ENCODE results near the gene CLCN7.
"Not testable (repeated sequence)": the region's sequence is repeated elsewhere in the genome, so short reads cannot be mapped to it uniquely, and the experiment has no call there.

The CLCN7 gene

DNA sequence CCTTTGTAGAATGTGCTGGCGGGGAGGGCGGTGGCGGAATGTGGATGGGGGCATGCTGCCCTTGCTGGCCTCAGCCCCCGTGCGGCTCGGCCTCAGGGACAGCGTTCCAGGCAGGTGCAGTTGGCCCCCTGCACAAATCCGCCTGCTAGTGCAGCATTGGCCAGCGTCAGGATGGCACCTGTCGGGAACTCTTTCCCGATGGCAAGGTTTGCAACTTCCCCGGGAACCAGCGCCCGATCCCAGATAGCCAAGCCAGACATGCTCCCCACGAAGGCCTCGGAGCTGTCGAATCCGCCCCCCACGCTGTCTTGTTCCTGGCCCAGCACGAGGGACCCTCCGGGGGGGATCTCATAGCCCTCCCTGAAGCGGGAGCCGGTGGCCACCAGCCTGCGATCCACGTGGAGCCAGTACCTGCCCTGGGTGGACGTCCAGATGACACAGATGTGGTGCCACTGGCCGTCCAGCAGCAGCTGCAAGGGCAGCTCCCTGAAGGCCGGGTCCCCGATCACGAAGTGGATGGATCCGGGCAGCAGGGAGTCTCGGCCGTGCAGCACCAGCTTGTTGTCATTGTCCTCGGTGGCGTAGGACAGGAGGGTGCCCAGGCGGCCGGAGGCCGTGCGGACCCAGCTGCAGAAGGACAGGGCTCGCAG is 11.1 kb upstream of the CLCN7 start:
- DNase-seq, result no peak

GRCh38 chr16:1481906-1482835 is 7.3 kb upstream of the CLCN7 start:
- no peak for DNase-seq

DNA sequence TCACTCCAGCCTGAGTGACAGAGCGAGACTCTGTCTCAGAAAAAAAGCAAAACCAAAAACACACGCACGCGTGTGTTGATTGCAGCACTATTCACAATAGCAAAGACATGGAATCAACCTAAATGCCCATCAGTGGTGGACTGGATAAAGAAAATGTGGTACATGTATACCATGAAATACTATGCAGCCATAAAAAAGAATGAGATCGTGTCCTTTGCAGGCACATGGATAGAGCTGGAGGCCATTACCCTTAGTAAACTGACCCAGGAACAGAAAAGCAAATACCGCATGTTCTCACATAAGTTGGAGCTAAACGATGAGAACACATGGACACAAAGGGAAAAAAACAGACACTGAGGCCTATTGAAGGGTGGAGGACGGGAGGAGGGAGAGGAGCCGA is 4.1 kb upstream of the CLCN7 start:
- DNase-seq, result not testable (repeated sequence)

DNA sequence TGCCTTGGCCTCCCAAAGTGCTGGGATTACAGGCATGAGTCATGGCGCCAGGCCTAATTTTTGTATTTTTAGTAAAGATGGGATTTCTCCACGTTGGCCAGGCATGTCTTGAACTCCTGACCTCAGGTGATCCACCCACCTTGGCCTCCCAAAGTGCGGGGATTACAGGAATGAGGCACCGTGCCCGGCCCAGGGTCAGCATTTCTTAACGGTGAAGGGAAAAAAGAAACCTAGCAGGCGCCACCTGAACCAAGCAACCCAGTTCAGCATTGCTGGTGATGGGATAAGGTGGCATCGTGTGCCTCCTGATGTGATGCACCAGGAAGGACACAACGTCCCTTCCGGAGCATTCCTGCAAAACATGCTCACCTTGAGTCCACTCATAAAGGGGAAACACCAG is 2.2 kb upstream of the CLCN7 start:
- no peak for DNase-seq

DNA sequence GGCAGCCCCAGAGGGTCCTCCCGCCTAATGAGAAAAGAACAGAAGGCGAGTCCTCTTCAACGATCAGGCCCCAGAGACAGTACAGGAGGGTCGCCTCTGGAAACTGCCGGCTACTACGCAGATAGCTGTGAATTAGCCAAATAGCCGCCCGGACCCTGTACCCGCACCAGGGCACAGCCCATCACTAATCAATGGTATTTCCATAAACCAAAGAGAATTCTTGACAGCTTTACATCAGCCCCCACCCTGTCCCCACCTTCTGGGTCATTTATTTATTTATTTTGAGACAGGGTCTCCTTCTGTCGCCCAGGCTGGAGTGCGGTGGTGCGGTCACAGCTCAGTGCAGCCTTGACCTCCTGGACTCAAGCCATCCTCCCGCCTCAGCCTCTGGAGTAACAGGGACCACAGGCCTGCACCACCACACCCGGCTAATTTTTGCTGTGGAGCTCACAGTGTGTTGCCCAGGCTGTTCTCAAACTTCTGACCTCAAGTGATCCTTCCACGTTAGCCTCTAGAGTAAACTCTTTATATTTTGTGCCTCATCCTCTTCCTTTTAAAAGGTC is 805 bp upstream of the CLCN7 start:
- no peak for DNase-seq

- no peak for DNase-seq
These were observed 589 bp downstream of the CLCN7 start for GRCh38 chr16:1474082-1474795.

- no peak for DNase-seq
These were observed 1.9 kb downstream of the CLCN7 start for GRCh38 chr16:1472974-1473373.

DNA sequence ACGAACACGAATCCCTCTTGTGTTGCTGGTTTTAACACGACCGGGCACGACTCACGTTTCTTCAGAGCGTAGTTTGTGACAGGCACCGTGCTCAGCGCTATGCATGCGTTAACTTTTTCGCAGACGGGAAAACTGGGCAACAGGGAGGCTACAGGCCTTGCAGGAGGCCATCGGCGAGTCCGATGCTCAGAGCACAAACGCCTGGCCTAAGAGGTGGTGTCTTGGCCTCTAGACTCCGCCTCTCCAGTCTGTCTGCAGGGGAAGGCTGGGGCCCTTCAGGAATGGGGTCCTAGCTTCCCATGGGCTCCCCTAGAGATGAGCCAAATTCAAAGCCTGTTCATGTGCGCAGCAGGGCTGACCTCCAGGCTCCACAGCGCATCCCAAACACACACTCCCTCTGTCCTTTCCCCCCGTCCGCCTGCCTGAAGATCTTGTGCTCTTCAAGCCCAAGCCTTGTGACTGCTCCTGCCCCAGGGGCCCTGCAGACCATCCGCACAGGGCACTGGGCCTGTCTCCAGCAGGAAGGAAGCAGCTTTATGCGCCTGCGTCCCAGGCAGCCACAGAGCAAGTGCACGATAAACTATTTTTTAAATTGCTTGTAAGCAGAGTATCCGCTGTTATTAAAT is 3.1 kb downstream of the CLCN7 start:
- DNase-seq, result no peak

- no peak for DNase-seq
These were observed 4.2 kb downstream of the CLCN7 start for GRCh38 chr16:1470481-1471251.

- no peak for DNase-seq
These were observed 5.1 kb downstream of the CLCN7 start for GRCh38 chr16:1469693-1470201.

GRCh38 chr16:1469141-1469540 is 5.7 kb downstream of the CLCN7 start:
- not testable (repeated sequence) for DNase-seq

DNA sequence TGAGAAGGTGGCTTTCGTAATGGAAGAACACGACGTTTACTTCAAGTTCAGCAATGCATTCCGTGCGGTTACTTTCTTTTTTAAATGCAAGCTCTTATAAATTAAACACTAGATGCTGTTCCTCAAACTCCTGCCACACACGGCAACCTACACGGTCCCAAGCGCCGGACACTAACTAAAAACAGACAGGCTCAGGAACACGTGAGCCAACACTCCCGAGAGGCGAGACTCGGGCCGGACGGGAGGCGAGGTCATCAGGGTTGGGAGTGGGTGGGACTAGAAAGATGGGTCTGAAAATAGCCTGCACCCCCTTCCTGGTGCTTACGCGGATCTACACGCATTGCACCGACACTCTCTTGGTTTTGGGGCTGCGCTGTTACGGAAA is 6.4 kb downstream of the CLCN7 start:
- DNase-seq, result no peak

GRCh38 chr16:1466968-1467521 is 7.8 kb downstream of the CLCN7 start:
- DNase-seq, result no peak

DNA sequence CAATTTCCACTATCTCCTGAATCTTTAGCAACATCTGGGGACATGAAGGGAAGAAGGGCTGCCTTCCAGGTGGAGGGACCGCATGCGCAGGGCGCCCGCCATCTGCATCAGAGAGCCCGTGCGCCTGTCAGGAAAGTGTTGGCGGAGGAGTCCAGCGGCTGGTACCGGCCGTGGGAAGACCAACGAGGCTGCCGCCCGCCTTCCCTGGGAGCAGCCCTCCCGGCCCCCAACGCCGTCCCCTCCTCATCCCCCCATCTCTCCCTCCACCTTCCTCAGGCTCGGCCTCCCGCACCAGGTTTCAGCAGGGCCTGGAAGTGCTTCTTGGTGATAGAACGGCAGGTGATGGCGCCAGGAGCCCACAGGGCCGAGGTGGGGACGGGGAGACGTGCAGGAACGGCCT is 8.8 kb downstream of the CLCN7 start:
- no peak for DNase-seq

GRCh38 chr16:1465567-1465915 is 9.3 kb downstream of the CLCN7 start:
- no peak for DNase-seq

- no peak for DNase-seq
These were observed 9.8 kb downstream of the CLCN7 start for GRCh38 chr16:1464894-1465566.

DNA sequence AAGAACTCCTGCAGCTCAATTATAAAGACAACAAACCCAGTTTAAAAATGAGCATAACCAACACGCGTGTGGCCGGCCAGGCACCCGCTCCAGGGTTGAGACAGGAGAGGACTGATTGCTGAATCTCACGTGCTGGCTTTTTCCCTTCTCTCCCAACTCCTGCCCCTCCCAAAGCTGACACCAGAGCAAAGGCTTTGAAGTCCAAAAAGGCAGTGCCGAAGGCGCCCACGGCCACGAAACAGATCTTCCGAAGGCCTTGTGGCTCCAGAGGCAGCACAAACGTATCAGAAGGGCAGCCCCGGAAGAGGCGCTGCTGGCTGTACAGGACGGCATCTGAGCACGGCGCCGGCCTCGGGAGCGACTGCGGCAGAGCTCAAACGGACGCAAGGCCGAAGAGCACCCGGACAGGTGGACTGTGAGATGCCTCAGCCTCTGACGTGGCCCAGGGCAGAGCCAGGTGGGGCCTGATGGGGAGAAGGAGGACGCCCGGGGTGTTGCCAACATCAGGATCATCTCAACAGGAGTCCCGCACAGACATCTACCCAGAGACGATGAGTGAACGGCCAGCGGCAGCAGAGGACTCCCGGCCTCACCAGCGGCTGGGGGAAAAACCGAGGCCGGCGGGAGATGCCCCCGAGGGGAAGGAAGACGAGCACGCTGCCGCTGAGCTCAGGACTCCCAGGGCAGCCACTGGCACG is 10.5 kb downstream of the CLCN7 start:
- DNase-seq, result no peak

- no peak for DNase-seq
These were observed 13.7 kb downstream of the CLCN7 start for GRCh38 chr16:1461146-1461545.

GRCh38 chr16:1460602-1461138 is 14.2 kb downstream of the CLCN7 start:
- DNase-seq, result no peak

DNA sequence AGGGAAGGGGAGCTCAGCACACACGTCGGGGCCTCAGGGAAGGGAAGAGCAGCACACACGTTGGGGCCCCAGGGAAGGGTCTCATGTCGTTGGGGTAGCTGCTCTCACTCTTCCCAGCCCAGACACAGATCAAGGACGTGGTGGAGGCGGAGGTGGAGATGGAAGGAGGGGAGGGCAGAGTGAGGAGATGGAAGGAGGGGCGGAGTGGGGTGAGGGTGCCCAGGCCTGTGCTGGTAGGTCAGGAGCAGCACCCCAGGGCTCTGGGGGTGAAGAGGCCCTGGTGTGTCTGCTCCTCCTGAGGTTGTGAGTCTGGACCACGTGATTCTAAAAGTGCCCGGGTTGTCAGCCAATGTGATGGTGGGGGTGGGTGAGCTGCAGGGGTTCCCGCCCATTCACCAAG is 14.9 kb downstream of the CLCN7 start:
- no peak for DNase-seq

Data from NCI-H2029 (cell line).